ENCODE measurements around the gene ALPP. TPM values are rescaled to one million over a fixed set of nuclear protein-coding genes. Genes with fewer than 3 reads are reported as not detected.
"Not testable (repeated sequence)": the region's sequence is repeated elsewhere in the genome, so short reads cannot be mapped to it uniquely, and the experiment has no call there.

The ALPP gene
- total RNA-seq, 3 donors from 2014 or later (not counting 1 experiment from before 2014, with no cell fraction given), result 0.30 TPM; not detected in 2

- no peaks in the 10 kb centered on the region for H3K27me3 ChIP-seq (ENCODE audit: control insufficient read depth, insufficient read depth, low read length)
- TF ChIP-seq CTCF (IDR thresholded peaks at IDR 0.05), result no peak
- Mint-ChIP-seq H3K27me3 (ENCODE audit: low read depth in 2 of 2) (peaks cover 0 to 7% of the 10 kb centered on the region in 2 donors), H3K9me3 (no peaks in the 10 kb centered on the region), H3K36me3 (no peaks in the 10 kb centered on the region), H3K4me1 (no peaks in the 10 kb centered on the region), H3K4me3 (no peak within 1 kb of the TSS), H3K27ac (no peak within 1 kb of the TSS)
- DNase-seq (no peak), ATAC-seq (no peak)
- WGBS (ENCODE audit: insufficient coverage), result 91% methylated on average over 17 of the region's 17 CpGs
- H3K27ac ChIP-seq (ENCODE audit: low read length), result no peak within 1 kb of the TSS
- H3K36me3 ChIP-seq (ENCODE audit: control insufficient read depth, insufficient read depth, low read length), result no peaks in the 10 kb centered on the region
- H3K9me3 ChIP-seq (ENCODE audit: control insufficient read depth, insufficient read depth, low read length), result no peaks in the 10 kb centered on the region
- no peaks in the 10 kb centered on the region for H3K4me1 ChIP-seq (ENCODE audit: control insufficient read depth, insufficient read depth, low read length)
- no peak within 1 kb of the TSS for H3K4me3 ChIP-seq (ENCODE audit: low read length)
- intact Hi-C loops (cut with micrococcal nuclease), result no loop called here
These were observed 28.2 kb downstream of the ALPP start, which contains the start of gene ALPG for GRCh38 chr2:232406556-232407310. Gene ALPG (plus strand): TSS chr2:232406844. CDS start chr2:232406895, 51 bp downstream.

GRCh38 chr2:232407428-232408150 lies 29.0 kb downstream of the ALPP start:
- H3K4me1 ChIP-seq (ENCODE audit: control insufficient read depth, insufficient read depth, low read length); DNase-seq; H3K27me3 Mint-ChIP-seq (ENCODE audit: low read depth in 2 of 2); H3K4me3 Mint-ChIP-seq; ATAC-seq; H3K4me1 Mint-ChIP-seq; H3K27ac ChIP-seq (ENCODE audit: low read length); H3K36me3 ChIP-seq (ENCODE audit: control insufficient read depth, insufficient read depth, low read length); H3K27me3 ChIP-seq (ENCODE audit: control insufficient read depth, insufficient read depth, low read length); H3K27ac Mint-ChIP-seq; H3K36me3 Mint-ChIP-seq; H3K4me3 ChIP-seq (ENCODE audit: low read length); intact Hi-C loops (cut with micrococcal nuclease); H3K9me3 Mint-ChIP-seq; H3K9me3 ChIP-seq (ENCODE audit: control insufficient read depth, insufficient read depth, low read length): not testable (repeated sequence)
- 92% methylated on average over 26 of the region's 30 CpGs for WGBS (ENCODE audit: insufficient coverage)

- H3K27me3 ChIP-seq (ENCODE audit: control insufficient read depth, insufficient read depth, low read length); ATAC-seq; H3K27ac Mint-ChIP-seq; H3K4me1 Mint-ChIP-seq; H3K4me3 Mint-ChIP-seq; H3K27ac ChIP-seq (ENCODE audit: low read length); H3K36me3 Mint-ChIP-seq; H3K4me1 ChIP-seq (ENCODE audit: control insufficient read depth, insufficient read depth, low read length); H3K9me3 Mint-ChIP-seq; H3K36me3 ChIP-seq (ENCODE audit: control insufficient read depth, insufficient read depth, low read length); H3K4me3 ChIP-seq (ENCODE audit: low read length); intact Hi-C loops (cut with micrococcal nuclease); DNase-seq; H3K9me3 ChIP-seq (ENCODE audit: control insufficient read depth, insufficient read depth, low read length): not testable (repeated sequence)
- H3K27me3 Mint-ChIP-seq (ENCODE audit: low read depth in 2 of 2), result peaks cover 11 to 13% of the 10 kb centered on the region in 2 donors
- 82% methylated on average over 7 of the region's 10 CpGs for WGBS (ENCODE audit: insufficient coverage)
These were observed 29.7 kb downstream of the ALPP start for GRCh38 chr2:232408269-232408668.

GRCh38 chr2:232409617-232410016 lies 31.1 kb downstream of the ALPP start:
- peaks cover 16 to 22% of the 10 kb centered on the region in 2 donors for H3K27me3 Mint-ChIP-seq (ENCODE audit: low read depth in 2 of 2)
- H3K9me3 Mint-ChIP-seq; H3K27ac Mint-ChIP-seq; H3K36me3 Mint-ChIP-seq; H3K9me3 ChIP-seq (ENCODE audit: control insufficient read depth, insufficient read depth, low read length); H3K27ac ChIP-seq (ENCODE audit: low read length); H3K4me3 ChIP-seq (ENCODE audit: low read length); H3K36me3 ChIP-seq (ENCODE audit: control insufficient read depth, insufficient read depth, low read length); H3K4me1 Mint-ChIP-seq; ATAC-seq; H3K27me3 ChIP-seq (ENCODE audit: control insufficient read depth, insufficient read depth, low read length); H3K4me3 Mint-ChIP-seq; intact Hi-C loops (cut with micrococcal nuclease); H3K4me1 ChIP-seq (ENCODE audit: control insufficient read depth, insufficient read depth, low read length); DNase-seq: not testable (repeated sequence)
- 90% methylated on average over 34 of the region's 40 CpGs for WGBS (ENCODE audit: insufficient coverage)

All from natural killer cell (primary cell).